Activated T-helper 17 cell treated with anti-CD3 and anti-CD28 coated beads, Interleukin-2, amount 50 U/mL, for 72 hours (primary cell): Measurements from ENCODE around the gene CD74. TPM values are rescaled to one million over a fixed set of nuclear protein-coding genes. Genes with fewer than 3 reads are reported as not detected.

ENCODE experiments used
- ATAC-seq: fragments of 150-1000 bp; cut with Tn5 transposase; replicated peaks from 2 replicates; pipeline ENCODE4 v1.10.0; 2021; ENCODE audit warnings: mild to moderate bottlenecking, moderate library complexity
- H3K27ac Mint-ChIP-seq: one replicate; pipeline ENCODE4 v1.8.0; 2022; ENCODE audit warnings: mixed read lengths
- H3K27me3 Mint-ChIP-seq: one replicate; pipeline ENCODE4 v1.8.0; 2022; ENCODE audit warnings: mixed read lengths
- H3K36me3 Mint-ChIP-seq: one replicate; pipeline ENCODE4 v1.8.0; 2022; ENCODE audit warnings: low read depth, mild to moderate bottlenecking, mixed read lengths
- H3K4me1 Mint-ChIP-seq: one replicate; pipeline ENCODE4 v1.8.0; 2022; ENCODE audit warnings: mixed read lengths
- H3K4me3 Mint-ChIP-seq: one replicate; pipeline ENCODE4 v1.8.0; 2022; ENCODE audit warnings: mild to moderate bottlenecking, mixed read lengths
- H3K9me3 Mint-ChIP-seq: one replicate; pipeline ENCODE4 v1.8.0; 2022; ENCODE audit warnings: mixed read lengths
- total RNA-seq, 2 donors: library from RNA; stranded (reverse); gene quantifications; one replicate each; pipeline ENCODE4 v1.2.3, GENCODE V29; 2022

CD74 gene
- total RNA-seq, 2 donors from 2014 or later, result 265 to 629 TPM

DNA sequence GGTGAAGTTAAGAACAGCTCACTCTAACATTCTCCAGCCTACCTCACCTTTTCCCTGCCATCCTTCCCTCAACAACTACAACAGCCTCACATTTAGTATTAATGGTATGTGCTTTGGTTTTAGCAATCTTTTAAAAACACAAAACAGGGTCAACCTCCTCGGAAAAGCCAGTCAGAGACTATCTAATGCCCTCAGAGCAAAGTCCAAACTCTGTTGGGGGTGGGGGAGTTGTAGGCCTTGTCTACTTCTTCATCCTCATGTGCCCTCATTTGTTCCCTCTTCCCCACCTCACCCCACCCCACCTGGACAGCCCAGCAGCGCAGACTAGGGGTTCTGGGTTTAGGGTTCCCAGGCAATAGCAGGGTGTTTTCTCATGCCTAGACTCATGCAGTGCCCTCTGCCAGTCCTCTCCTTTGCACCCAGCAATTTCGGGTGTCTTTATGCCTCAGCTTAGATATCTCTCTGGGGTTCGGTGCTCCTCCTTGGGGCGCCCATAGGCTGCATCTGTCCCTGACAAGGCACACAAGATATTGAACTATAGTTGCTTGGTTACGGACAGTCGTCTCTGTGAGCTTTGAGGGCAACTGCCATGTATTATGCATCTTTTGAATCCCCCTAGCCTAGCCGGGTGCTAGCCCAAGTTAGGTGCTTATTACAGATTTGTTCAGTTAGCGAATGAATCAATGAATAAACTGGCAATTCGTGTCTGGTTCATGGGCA, 56.0 kb downstream of the CD74 start:
- Mint-ChIP-seq H3K36me3 (peaks cover 31% of the 10 kb centered on the region), H3K27me3 (no peaks in the 10 kb centered on the region), H3K27ac (peak overlapping the region; percentile 82), H3K9me3 (no peaks in the 10 kb centered on the region), H3K4me3 (peak overlapping the region; percentile 86), H3K4me1 (peaks cover 22% of the 10 kb centered on the region)
- no peak for ATAC-seq

- no peak for ATAC-seq
- Mint-ChIP-seq H3K4me3 (no peak overlapping the region), H3K27ac (peak overlapping the region; percentile 56), H3K36me3 (peaks cover 22% of the 10 kb centered on the region), H3K27me3 (no peaks in the 10 kb centered on the region), H3K9me3 (no peaks in the 10 kb centered on the region), H3K4me1 (peaks cover 20% of the 10 kb centered on the region)
These were observed 56.9 kb downstream of the CD74 start for GRCh38 chr5:150355791-150356190.

GRCh38 chr5:150353032-150353675, 59.6 kb downstream of the CD74 start:
- H3K36me3 Mint-ChIP-seq, result no peaks in the 10 kb centered on the region
- H3K4me3 Mint-ChIP-seq, result no peak overlapping the region
- no peak overlapping the region for H3K27ac Mint-ChIP-seq
- no peaks in the 10 kb centered on the region for H3K9me3 Mint-ChIP-seq
- H3K4me1 Mint-ChIP-seq, result peaks cover 14% of the 10 kb centered on the region
- no peak for ATAC-seq
- H3K27me3 Mint-ChIP-seq, result no peaks in the 10 kb centered on the region

DNA sequence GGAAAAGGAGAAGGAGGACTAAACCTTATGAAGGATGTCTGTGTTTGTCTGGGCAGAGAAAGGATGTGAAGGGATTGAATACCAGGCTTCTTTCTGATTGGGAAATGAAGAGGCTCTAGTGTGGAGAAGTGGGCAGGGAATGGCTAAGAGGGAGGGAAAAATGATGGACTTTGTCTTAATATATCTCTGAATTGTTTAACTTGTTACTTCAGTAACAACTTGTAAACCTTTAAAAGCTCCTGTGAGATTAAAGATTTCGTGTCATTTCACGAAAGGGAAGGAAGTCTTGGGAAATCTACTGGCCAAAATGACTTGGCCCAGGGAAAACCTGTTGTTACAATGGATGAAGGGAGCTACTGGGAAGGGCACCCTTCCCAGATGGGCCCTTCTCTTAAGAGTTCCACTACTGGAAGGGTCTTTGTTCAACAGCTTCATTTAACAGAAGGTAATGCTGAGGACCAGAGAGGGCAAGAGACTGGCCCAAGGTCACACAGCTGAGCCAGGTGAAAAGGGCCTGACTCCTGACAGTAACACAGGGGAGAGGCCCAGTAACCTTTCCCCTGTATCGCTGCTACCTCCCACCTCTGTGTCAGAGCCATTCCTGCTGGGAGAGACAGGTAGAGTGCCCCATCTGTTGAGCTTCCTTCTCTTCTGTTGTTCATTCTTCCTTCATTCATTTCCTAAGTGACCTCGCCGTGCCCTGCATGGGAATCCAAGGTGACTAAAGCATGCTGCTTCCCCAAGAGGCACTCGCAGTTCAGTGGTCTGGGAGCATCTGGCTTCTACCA, 60.3 kb downstream of the CD74 start:
- Mint-ChIP-seq H3K27ac (peak overlapping the region; percentile 29), H3K9me3 (no peaks in the 10 kb centered on the region), H3K4me3 (no peak overlapping the region), H3K4me1 (peaks cover 14% of the 10 kb centered on the region), H3K27me3 (no peaks in the 10 kb centered on the region), H3K36me3 (no peaks in the 10 kb centered on the region)
- ATAC-seq, result no peak

Other genes starting within 250 kb of the CD74 start
- not detected for gene CDX1, start 246.1 kb downstream of the CD74 start, total RNA-seq
- gene SLC6A7, start 222.8 kb downstream of the CD74 start, total RNA-seq, result not detected
- not detected for gene CAMK2A, start 123.1 kb downstream of the CD74 start, total RNA-seq
- not detected for gene ARSI, start 110.0 kb downstream of the CD74 start, total RNA-seq
- gene TCOF1, start 55.2 kb downstream of the CD74 start, total RNA-seq, result 100 to 1,000 TPM in 1 of 2 donors, 10 to 100 TPM in 1; 55.3 to 117 TPM
- 1,000 to 10,000 TPM; 2,772 to 2,939 TPM for gene RPS14, start 36.8 kb upstream of the CD74 start, total RNA-seq
- 1 to 10 TPM in 1 of 2 donors, under 1 TPM in 1; 0.48 to 1.8 TPM for gene NDST1, start 95.2 kb upstream of the CD74 start, total RNA-seq
- under 1 TPM; 0.04 to 0.37 TPM for gene SYNPO, start 227.8 kb upstream of the CD74 start, total RNA-seq
- gene MYOZ3, start 248.3 kb upstream of the CD74 start, total RNA-seq, result under 1 TPM; 0.06 to 0.21 TPM